Stimulated activated CD8-positive, alpha-beta memory T cell treated with anti-CD3 and anti-CD28 coated beads, Interleukin-12 subunit alpha, Interleukin-12 subunit beta, amount 100 ng/mL, for 1 hour (primary cell): ENCODE results near the gene ELOVL7.
"Not testable (repeated sequence)": the region's sequence is repeated elsewhere in the genome, so short reads cannot be mapped to it uniquely, and the experiment has no call there.

Source experiments
- DNase-seq: peaks from one replicate; pipeline ENCODE4 v3.0.0-alpha.2; 2020; ENCODE audit warnings: low read depth

ELOVL7 gene

DNA sequence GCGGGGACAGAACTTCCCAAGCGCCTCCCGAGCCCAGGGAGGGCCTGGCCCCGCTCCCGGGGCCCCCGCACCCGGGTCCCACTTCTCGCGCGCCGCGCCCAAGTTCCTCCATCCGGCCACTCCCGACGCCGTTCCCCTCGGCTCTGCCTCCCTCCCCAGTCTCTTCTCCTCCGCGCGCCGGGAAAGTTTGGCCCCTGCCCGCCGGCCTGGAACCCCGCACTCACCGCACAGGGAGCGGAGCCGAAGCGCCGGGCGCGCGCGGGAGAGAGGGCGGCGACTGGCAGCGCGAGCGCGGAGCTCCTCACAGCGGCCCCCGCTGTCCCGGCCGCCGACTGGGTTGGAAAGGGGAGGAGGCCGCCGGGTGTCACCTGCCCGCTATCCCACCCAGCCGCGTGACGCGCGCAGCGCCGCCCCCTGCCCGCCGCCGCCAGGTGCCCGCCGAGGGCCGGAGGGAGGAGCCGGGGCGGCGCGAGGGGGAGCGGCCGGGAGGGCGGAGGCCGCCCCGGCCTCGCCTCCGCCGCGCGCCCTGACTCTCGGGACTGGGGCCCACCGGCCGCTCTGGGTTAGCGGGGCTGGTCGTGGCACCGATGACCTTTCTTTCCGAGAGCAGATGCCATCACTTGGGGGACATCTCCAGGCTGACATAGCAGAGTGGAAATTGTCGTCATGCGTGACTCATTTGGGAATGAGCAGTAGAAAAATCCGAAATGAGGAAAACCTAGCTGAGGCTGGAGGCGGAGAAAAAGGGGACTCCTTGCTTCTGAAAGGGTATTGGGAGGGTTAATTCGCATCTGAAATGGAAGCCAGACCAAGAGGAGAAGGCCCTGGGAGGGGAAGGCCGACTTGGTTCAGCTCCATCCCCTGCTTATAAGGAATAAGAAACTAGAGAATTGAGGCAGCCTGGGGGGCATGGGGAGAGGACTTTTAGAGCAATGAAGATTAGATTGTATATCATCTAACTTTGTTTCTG lies at the start of gene ELOVL7:
Gene ELOVL7 (minus strand): TSS at position 334 of the 970 bp plus-strand sequence. CDS start 56,872 bp downstream, outside the sequence.
- no peak for DNase-seq

DNA sequence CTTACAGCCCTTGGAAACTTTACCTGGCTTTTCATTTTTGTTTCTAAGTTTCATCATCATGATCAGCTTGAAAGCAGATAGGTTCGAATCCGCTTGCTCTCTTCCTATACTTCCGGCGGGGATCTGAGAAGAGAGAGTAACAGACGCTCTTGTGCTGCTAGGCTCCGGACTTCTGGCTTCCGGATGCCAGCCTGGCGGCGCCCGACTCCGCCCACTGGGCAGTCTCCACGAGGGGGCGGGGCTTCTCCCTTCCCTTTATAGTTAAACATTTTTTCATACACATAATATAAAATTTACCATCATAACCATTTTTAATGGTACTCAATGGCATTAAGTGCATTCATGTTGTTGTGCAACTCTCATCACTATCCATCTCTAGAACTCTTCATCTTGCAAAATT lies 49.5 kb upstream of the ELOVL7 start:
- no peak for DNase-seq

GRCh38 chr5:60891667-60892066 lies 47.6 kb upstream of the ELOVL7 start:
- DNase-seq, result no peak

DNA sequence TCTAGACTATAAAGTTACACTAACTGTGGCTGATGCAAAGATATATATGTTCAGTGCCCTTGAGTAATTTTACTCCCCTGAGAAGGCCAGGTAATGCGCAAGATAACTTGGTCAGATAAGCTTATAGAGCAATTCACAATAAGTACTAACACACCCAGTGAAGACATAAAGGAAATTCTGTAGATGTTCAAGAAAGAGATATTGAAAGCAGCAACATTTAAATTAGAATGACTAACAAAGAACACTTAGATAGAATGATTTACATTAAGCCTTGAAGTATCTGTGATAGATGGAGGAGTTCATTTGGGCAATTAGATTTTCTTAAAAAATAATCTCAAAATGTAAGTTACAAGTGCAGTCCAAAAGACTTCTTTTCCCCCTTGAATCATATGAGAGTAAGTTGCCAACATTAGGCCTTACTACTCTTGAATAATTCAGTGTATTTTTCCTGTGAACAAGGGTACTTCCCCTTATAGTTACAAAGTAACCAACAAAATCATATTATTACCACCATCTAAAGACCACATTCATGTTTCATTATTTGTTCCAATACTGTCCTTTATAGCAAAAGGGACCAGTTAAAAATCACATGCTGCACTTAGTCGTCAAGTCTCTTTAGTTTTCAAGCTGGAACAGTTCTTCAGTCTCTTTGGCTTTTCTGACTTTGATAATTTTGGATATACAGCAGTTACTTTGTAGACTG lies 44.4 kb upstream of the ELOVL7 start:
- DNase-seq, result no peak

DNA sequence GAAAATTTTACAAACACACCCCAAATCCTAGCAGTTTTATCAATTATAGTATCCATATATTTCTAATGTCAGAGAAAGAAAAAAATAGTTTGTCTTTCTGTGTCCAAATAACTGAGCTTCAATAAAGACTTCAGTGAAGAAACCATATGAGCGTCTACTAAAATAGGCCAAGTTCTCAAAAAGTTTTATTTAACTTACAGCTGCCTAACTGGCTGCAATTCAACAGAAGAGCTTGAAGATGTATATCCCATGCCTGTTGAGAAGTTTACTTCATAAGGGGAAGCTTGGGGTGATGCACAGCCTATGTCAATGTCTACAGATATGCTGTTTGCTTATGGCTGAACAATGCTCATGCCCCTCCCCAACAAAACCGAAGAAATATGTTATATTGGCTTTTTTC lies 43.7 kb upstream of the ELOVL7 start:
- DNase-seq, result no peak

GRCh38 chr5:60887096-60887495 lies 43.0 kb upstream of the ELOVL7 start:
- DNase-seq, result no peak

GRCh38 chr5:60886158-60886557 lies 42.1 kb upstream of the ELOVL7 start:
- DNase-seq, result no peak

GRCh38 chr5:60883229-60883628 lies 39.2 kb upstream of the ELOVL7 start:
- DNase-seq, result no peak

- DNase-seq, result no peak
Measured at GRCh38 chr5:60872892-60873291, 28.8 kb upstream of the ELOVL7 start.

GRCh38 chr5:60870857-60871256 lies 26.8 kb upstream of the ELOVL7 start:
- no peak for DNase-seq

GRCh38 chr5:60860572-60860971 lies 16.5 kb upstream of the ELOVL7 start:
- not testable (repeated sequence) for DNase-seq

DNA sequence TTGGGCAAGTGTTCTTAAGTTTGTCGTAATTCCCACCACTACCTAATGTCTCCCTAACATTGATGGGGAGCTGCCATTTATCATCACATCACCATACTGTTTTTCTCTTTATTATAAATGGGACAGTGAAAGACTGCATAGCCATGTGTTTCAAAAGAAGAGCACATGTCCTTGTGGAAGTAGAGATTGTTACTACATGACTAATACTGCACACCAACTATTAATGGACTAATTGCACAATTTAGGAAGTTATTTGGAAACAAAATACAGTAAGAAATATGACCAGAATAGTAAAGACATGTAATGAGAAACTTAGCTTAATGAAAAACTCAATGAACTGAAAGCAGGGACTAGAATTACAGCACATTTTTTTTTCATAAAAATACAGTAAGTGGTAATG lies 12.0 kb upstream of the ELOVL7 start:
- DNase-seq, result no peak

GRCh38 chr5:60852940-60853339 lies 8.9 kb upstream of the ELOVL7 start:
- no peak for DNase-seq

GRCh38 chr5:60852317-60852716 lies 8.2 kb upstream of the ELOVL7 start:
- no peak for DNase-seq

DNA sequence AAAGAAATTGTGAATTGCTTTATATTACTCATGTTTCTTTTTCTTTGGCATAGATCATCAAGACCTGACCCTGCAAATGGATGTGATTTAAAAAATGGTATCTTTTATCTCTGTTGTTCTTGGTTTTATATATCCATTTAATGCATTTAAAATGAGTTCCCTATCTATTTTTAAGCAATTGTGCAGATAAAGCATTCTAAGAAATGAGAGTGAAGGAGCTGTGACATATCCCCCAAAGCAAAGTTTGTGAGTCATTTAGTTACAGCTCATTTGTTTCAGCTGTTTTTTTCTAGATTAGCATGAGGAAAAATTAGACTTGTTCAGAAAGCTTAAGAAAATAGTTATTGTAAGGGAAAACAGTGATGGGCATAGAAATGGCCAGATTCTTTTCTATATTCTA lies 7.6 kb upstream of the ELOVL7 start:
- DNase-seq, result no peak

- no peak for DNase-seq
Measured at GRCh38 chr5:60846298-60846697, 2.2 kb upstream of the ELOVL7 start.

DNA sequence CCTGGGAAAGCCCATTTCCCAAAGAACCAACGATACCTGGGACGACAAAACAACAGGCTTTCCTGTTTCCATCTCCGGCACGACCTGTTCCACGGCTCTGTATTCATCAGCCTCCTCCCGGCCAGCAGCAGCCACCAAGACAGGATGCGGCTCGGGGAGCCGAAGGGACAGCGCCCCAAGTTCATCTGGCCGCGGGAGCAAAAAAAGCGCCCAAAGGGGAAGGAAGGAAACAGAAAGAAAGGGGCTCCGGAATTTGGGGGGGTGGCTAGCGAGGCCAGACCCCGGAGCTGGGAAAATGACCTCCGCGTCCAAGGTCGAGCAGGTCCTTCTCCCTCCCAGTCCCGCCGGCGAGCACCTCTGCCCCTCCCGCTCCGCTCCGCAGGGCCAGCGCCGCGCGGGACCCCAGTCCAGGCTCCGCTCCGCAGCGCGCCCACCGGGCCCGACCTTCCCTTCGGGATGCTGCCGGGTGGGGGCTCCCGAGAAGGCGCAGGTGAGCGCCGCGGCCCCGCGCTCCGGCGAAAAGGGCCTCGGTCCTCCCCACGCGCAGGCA lies 608 bp downstream of the ELOVL7 start:
- no peak for DNase-seq

GRCh38 chr5:60842871-60843385 lies 1.1 kb downstream of the ELOVL7 start:
- DNase-seq, result no peak

DNA sequence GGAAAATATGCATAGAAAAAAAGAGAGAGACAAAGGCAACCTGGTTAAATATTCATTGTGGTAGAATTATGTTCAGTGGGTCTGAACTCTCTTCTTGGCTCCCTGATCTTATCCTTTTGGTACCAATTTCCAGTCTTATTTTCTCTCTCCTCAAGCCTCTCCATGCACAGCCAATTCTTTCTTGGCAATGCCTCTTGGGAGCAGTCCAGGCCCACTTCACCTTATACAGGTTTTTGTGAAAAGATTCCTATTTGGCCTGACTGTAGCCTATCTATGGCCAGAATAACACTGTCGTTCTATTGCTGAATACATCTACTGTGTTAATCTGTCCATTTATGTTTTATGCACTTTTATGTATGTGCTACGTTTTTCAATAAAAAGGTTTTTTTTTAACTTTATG lies 2.7 kb downstream of the ELOVL7 start:
- no peak for DNase-seq

- no peak for DNase-seq
Measured at GRCh38 chr5:60836131-60836530, 7.9 kb downstream of the ELOVL7 start.

DNA sequence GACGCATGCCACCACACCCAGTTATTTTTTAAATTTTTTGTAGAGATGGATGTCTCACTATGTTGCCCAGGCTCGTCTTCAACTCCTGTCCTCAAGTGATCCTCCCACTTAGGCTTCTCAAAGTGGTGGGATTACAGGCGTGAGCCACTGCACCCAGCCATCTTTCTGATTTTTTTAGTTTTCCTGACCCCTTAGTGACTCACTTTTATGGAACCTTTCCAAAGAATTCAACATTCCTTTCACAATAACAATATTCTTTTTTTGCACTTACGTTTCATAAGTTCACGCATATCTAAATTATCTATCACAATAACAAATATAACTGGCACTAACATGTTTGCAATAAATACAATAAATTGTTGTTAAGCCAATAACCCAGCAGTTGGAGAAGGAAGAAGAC lies 8.5 kb downstream of the ELOVL7 start:
- DNase-seq, result no peak

DNA sequence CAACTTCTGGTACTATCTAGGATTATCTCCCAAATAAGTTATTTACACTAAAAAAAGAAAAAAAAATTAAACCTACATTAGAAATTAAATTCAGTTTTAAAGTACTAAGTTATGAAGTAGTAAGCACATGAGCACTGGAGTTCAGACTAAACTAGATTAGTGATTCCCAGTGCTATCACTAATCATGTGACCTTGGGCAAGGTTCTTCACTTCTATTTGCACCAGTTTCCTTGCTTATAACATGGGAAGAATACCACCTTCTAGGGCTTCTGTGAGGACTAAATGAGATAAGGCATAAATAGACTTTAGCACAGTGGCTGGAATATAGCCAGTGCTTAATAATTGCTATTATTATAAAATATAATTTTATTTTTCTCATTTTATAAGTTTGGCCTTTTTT lies 10.5 kb downstream of the ELOVL7 start:
- no peak for DNase-seq
